Ectodermal cell (in vitro differentiated cells): ENCODE measurements around the gene DIPK1A.
"Not testable (repeated sequence)": the region's sequence is repeated elsewhere in the genome, so short reads cannot be mapped to it uniquely, and the experiment has no call there.

ENCODE experiments used
- H3K27ac ChIP-seq: 2 replicates; pipeline ENCODE4 v1.7.0; 2013; ENCODE audit warnings: mild to moderate bottlenecking, low read depth, low read length; ENCODE audit not compliant: insufficient read depth, poor library complexity, severe bottlenecking
- H3K27me3 ChIP-seq: 2 replicates; pipeline ENCODE4 v1.7.0; 2013; ENCODE audit warnings: mild to moderate bottlenecking, low read length; ENCODE audit not compliant: insufficient read depth, control insufficient read depth, poor library complexity, severe bottlenecking
- H3K36me3 ChIP-seq: one replicate; pipeline ENCODE4 v1.7.0; 2013; ENCODE audit warnings: low read length; ENCODE audit not compliant: control insufficient read depth, insufficient read depth
- H3K4me1 ChIP-seq: one replicate; pipeline ENCODE4 v1.7.0; 2013; ENCODE audit warnings: low read length; ENCODE audit not compliant: control insufficient read depth, insufficient read depth
- H3K4me3 ChIP-seq: 2 replicates; pipeline ENCODE4 v1.7.0; 2013; ENCODE audit warnings: low read depth, low read length, control low read depth; ENCODE audit not compliant: insufficient read depth
- H3K9me3 ChIP-seq: 2 replicates; pipeline ENCODE4 v1.7.0; 2013; ENCODE audit warnings: mild to moderate bottlenecking, low read length, moderate library complexity; ENCODE audit not compliant: control insufficient read depth
- WGBS, 2 experiments: methylation state at CpG; one replicate each; pipeline ENCODE4 v1.1.7; 2013; ENCODE audit warnings: missing lambda C conversion rate in 2 of 2; 5-methylcytosine and 5-hydroxymethylcytosine counted together

DIPK1A gene

GRCh38 chr1:92901699-92902405 is 59.4 kb downstream of the DIPK1A start:
- Histone ChIP-seq H3K27ac (no peak overlapping the region), H3K4me1 (no peaks in the 10 kb centered on the region)
- WGBS, 2 experiments: 96% methylated on average over 3 of the region's 3 CpGs

DNA sequence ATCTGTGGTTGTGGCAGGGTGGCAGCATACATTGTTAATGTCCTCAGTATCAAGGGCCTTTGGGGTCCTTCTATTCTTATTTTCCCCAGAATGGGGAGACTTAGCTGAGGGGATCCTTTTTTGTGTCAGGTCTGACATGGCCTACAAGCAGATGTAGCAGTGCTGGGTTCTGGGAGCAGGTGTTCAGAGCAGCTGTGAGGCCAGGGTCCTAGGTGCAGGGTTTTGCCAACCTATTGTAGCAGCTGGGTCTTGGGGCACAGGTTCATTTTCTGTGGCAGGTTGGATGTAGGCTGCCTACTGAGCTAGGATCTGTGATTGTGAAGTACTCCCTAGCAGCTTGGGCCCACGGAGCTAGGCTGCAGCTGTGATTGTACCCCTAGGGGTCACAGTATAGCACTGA is 60.1 kb downstream of the DIPK1A start:
- 88 to 100% methylated on average over 1 of the region's 1 CpG for WGBS, 2 experiments
- H3K4me1 ChIP-seq: no peaks in the 10 kb centered on the region
- H3K9me3 ChIP-seq: no peaks in the 10 kb centered on the region
- H3K36me3 ChIP-seq: no peaks in the 10 kb centered on the region
- H3K4me3 ChIP-seq: no peak overlapping the region
- no peak overlapping the region for H3K27ac ChIP-seq
- no peaks in the 10 kb centered on the region for H3K27me3 ChIP-seq

More at GRCh38 chr1:92901699-92902405, 59.4 kb downstream of the DIPK1A start:
- no peaks in the 10 kb centered on the region for H3K36me3 ChIP-seq
- H3K27me3 ChIP-seq: no peaks in the 10 kb centered on the region
- no peaks in the 10 kb centered on the region for H3K9me3 ChIP-seq
- H3K4me3 ChIP-seq: no peak overlapping the region

- no peak overlapping the region for H3K27ac ChIP-seq
- H3K9me3 ChIP-seq: no peaks in the 10 kb centered on the region
- no peaks in the 10 kb centered on the region for H3K4me1 ChIP-seq
- H3K27me3 ChIP-seq: no peaks in the 10 kb centered on the region
- no peak overlapping the region for H3K4me3 ChIP-seq
- no peaks in the 10 kb centered on the region for H3K36me3 ChIP-seq
Measured at GRCh38 chr1:92900539-92900938, 60.7 kb downstream of the DIPK1A start.

- no peaks in the 10 kb centered on the region for H3K36me3 ChIP-seq
- H3K27ac ChIP-seq: no peak overlapping the region
- no peaks in the 10 kb centered on the region for H3K27me3 ChIP-seq
- H3K4me1 ChIP-seq: no peaks in the 10 kb centered on the region
- H3K9me3 ChIP-seq: no peaks in the 10 kb centered on the region
- H3K4me3 ChIP-seq: no peak overlapping the region
Measured at GRCh38 chr1:92899780-92900179, 61.5 kb downstream of the DIPK1A start.

GRCh38 chr1:92898053-92898452 is 63.2 kb downstream of the DIPK1A start:
- not testable (repeated sequence) for H3K9me3 ChIP-seq, H3K27me3 ChIP-seq, H3K4me3 ChIP-seq, H3K27ac ChIP-seq, H3K4me1 ChIP-seq, H3K36me3 ChIP-seq
- WGBS, 2 experiments: 82 to 88% methylated on average over 2 of the region's 2 CpGs

DNA sequence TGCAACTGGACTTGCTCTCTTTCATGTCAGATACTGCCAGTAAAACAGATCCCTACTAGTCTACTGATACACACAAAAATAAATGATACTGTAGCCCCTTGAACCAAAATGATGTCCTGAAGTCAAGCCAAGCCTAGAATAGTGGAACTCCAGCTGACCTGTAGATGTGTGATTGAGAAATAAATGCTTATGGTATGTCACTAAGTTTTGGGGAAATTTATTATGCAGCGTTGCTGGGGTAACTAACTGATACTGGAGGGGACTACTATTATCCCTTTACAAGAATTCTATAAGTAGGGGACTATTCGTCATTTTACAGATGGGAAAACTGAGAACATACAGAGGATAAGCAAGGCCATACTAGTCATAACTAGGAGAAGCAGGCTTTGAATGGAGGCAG is 73.8 kb downstream of the DIPK1A start:
- Histone ChIP-seq H3K27me3 (no peaks in the 10 kb centered on the region), H3K36me3 (no peaks in the 10 kb centered on the region), H3K4me1 (no peaks in the 10 kb centered on the region), H3K4me3 (no peak overlapping the region), H3K27ac (no peak overlapping the region), H3K9me3 (no peaks in the 10 kb centered on the region)
- WGBS, 2 experiments: 82 to 86% methylated on average over 2 of the region's 2 CpGs

- 94 to 96% methylated on average over 2 of the region's 2 CpGs for WGBS, 2 experiments
- H3K9me3 ChIP-seq: no peaks in the 10 kb centered on the region
- no peaks in the 10 kb centered on the region for H3K4me1 ChIP-seq
- no peaks in the 10 kb centered on the region for H3K36me3 ChIP-seq
- H3K4me3 ChIP-seq: no peak overlapping the region
- H3K27me3 ChIP-seq: no peaks in the 10 kb centered on the region
- no peak overlapping the region for H3K27ac ChIP-seq
Measured at GRCh38 chr1:92886886-92887419, 74.3 kb downstream of the DIPK1A start.

DNA sequence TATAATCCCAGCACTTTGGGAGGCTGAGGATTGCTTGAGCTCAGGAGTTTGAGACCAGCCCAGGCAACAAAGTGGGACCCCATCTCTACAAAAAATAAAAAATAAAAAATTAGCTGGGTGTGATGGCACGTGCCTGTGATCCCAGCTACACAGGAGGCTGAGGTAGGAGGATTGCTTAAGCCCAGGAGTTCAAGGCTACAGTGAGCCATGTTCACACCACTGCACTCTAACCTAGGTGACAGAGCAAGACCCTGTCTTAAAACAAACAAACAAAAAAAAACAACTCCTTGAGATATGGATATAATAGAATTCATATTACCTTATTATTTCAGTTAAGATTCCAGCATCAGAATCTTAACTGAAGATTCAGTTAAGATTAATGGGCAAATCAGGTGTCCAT is 77.1 kb downstream of the DIPK1A start:
- H3K9me3 ChIP-seq: no peaks in the 10 kb centered on the region
- WGBS, 2 experiments: 90 to 100% methylated on average over 1 of the region's 1 CpG

GRCh38 chr1:92883297-92883696 is 78.0 kb downstream of the DIPK1A start:
- H3K4me1 ChIP-seq: no peaks in the 10 kb centered on the region
- no peaks in the 10 kb centered on the region for H3K9me3 ChIP-seq
- no peak overlapping the region for H3K4me3 ChIP-seq
- H3K36me3 ChIP-seq: no peaks in the 10 kb centered on the region
- H3K27ac ChIP-seq: no peak overlapping the region
- H3K27me3 ChIP-seq: no peaks in the 10 kb centered on the region

More for the DNA sequence above, 77.1 kb downstream of the DIPK1A start:
- no peaks in the 10 kb centered on the region for H3K36me3 ChIP-seq
- no peak overlapping the region for H3K4me3 ChIP-seq
- H3K27ac ChIP-seq: no peak overlapping the region
- H3K4me1 ChIP-seq: no peaks in the 10 kb centered on the region
- no peaks in the 10 kb centered on the region for H3K27me3 ChIP-seq

DNA sequence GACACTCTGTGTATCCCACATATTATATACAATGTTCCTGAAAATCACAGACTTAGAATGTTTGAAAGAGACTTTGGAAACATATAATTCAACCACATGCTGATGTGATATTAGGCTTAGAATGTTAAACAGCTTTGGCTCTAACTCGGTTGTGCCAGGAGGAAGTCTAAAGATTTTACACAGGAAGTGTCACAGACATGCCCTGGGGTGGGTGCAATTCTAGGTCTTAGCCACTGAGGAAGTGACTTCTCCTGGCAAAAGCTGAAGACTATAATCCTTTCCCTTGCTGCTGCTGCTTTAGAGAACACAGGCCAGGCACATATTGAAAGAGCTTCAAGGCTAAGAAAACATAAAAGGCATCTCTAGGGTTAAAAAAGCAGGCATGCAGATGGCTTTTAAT is 78.4 kb downstream of the DIPK1A start:
- no peak overlapping the region for H3K4me3 ChIP-seq
- no peak overlapping the region for H3K27ac ChIP-seq
- no peaks in the 10 kb centered on the region for H3K9me3 ChIP-seq
- no peaks in the 10 kb centered on the region for H3K36me3 ChIP-seq
- no peaks in the 10 kb centered on the region for H3K4me1 ChIP-seq
- no peaks in the 10 kb centered on the region for H3K27me3 ChIP-seq
- 79 to 88% methylated on average over 1 of the region's 1 CpG for WGBS, 2 experiments

DNA sequence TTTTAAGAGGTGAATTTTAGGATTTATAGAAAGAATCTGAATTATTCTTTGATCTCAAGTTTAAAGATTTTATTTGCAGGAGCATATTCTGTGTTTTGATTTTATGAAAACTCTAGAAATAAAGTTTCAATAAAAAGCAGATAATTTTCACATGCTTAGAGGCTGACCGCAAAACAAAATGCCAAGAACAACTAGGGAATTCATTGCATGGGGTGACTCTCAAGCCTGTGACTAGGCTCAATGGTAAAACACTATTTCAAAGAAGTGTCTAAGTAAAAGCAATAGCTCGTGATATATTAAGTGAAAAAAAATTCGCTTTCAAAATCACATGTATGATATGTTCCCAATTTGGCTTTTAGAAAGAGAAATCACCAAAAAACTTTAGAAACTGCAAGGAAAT is 79.9 kb downstream of the DIPK1A start:
- 96 to 99% methylated on average over 3 of the region's 3 CpGs for WGBS, 2 experiments
- Histone ChIP-seq H3K9me3 (no peaks in the 10 kb centered on the region), H3K4me1 (peaks cover 3% of the 10 kb centered on the region), H3K27ac (no peak overlapping the region), H3K4me3 (no peak overlapping the region), H3K36me3 (no peaks in the 10 kb centered on the region), H3K27me3 (no peaks in the 10 kb centered on the region)
